Sigmoid colon (tissue), 4 donors: ENCODE measurements around the gene IQGAP2.

Source experiments
- CTCF ChIP-seq, 4 experiments: fragments of 450-650 bp in 3 of 4; fragments of 200-600 bp in 1 of 4; IDR thresholded peaks; one replicate each; pipeline ENCODE4 v1.5.1; 2016 to 2019; ENCODE audit warnings: antibody characterized with exemption in 4 of 4, mild to moderate bottlenecking in 3 of 4, moderate library complexity in 2 of 4
- POLR2A ChIP-seq, 2 donors: fragments of 450-650 bp; IDR thresholded peaks; one replicate each; pipeline ENCODE4 v1.6.1; 2016; ENCODE audit warnings: antibody characterized with exemption in 2 of 2, mild to moderate bottlenecking in 2 of 2, moderate library complexity in 2 of 2
- POLR2AphosphoS5 ChIP-seq, 4 donors: sonication (generic); formaldehyde crosslinking; IDR thresholded peaks; one replicate each; pipeline ENCODE4 v1.6.1; 2017; ENCODE audit warnings: antibody characterized with exemption in 4 of 4

- TF ChIP-seq POLR2A (IDR thresholded peaks at IDR 0.05) (no peak), CTCF (IDR thresholded peaks at IDR 0.05) (no peak), POLR2AphosphoS5 (IDR thresholded peaks at IDR 0.05) (no peak)
Measured at GRCh38 chr5:76697670-76698069, 294.6 kb downstream of the IQGAP2 start.
